ENCODE measurements around the gene CCDC33.

CCDC33 gene

DNA sequence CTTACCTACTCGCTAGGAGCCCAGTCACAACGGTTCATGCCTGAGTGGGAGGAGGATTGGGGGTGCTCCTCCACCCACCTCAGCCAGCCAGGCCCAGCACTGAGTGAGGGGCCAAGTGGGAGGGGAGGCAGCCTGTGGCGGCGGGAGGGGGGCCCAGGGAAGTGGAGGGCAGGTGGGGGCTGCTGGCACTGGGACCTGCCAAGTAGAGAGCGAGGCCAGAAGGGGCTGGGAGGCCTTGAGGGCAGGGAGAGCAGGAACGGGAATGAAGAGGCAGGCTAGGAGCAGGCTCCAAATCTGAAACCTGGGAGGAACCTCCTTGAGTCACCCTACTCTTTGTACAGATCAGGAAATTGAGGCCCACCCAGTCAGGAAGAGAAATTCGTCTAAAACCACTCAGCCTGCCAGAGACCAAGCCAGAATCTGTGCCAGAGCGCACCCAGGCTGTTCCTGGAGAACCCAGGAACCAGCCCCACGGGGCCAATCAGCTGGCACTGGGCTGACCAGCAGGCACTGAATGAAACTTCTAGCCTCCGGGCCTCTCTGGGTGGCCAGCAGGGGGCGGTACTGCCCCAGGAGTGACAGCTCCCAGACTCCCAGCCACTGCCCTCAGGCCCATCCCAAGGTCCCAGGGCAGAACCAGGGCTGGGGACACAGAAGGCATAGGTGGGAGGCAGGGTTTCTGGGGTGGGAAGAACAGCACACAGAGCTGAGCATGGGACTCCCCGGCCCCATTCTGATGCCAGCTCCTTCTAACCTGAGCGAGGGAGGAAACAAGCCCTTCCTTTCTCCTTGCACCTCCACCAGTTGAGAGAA, 146.1 kb downstream of the CCDC33 start:
- Histone ChIP-seq H3K27me3 (ENCODE audit: low read depth, low read length) (no peaks in the 10 kb centered on the region), H2AFZ (ENCODE audit: low read depth, low read length) (no peak overlapping the region), H3K9me3 (ENCODE audit: insufficient read depth, low read length) (no peaks in the 10 kb centered on the region), H3K4me1 (ENCODE audit: low read length) (peaks cover 94% of the 10 kb centered on the region), H3K27ac (ENCODE audit: low read length) (peak overlapping the region; percentile 95), H3K4me2 (ENCODE audit: low read length) (peak overlapping the region; percentile 59), H3K36me3 (replicated peaks; ENCODE audit: low read depth, low read length) (no peaks in the 10 kb centered on the region), H3K79me2 (ENCODE audit: low read length) (peaks cover 23% of the 10 kb centered on the region), H4K20me1 (ENCODE audit: insufficient read depth, low read length) (no peaks in the 10 kb centered on the region), H3K4me3 (ENCODE audit: low read length) (0 out of 2 replicates have a peak overlapping the region, but pooled peaks have one; percentile 25), H3K9ac (ENCODE audit: low read length) (peak overlapping the region; percentile 89)
- TF ChIP-seq, protein P1, sequence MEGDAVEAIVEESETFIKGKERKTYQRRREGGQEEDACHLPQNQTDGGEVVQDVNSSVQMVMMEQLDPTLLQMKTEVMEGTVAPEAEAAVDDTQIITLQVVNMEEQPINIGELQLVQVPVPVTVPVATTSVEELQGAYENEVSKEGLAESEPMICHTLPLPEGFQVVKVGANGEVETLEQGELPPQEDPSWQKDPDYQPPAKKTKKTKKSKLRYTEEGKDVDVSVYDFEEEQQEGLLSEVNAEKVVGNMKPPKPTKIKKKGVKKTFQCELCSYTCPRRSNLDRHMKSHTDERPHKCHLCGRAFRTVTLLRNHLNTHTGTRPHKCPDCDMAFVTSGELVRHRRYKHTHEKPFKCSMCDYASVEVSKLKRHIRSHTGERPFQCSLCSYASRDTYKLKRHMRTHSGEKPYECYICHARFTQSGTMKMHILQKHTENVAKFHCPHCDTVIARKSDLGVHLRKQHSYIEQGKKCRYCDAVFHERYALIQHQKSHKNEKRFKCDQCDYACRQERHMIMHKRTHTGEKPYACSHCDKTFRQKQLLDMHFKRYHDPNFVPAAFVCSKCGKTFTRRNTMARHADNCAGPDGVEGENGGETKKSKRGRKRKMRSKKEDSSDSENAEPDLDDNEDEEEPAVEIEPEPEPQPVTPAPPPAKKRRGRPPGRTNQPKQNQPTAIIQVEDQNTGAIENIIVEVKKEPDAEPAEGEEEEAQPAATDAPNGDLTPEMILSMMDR (IDR thresholded peaks at IDR 0.05; ENCODE audit: low read depth, low read length), result peak; percentile 99
- no peak for TF ChIP-seq EZH2phosphoT487 (IDR thresholded peaks at IDR 0.05; ENCODE audit: low read depth)

DNA sequence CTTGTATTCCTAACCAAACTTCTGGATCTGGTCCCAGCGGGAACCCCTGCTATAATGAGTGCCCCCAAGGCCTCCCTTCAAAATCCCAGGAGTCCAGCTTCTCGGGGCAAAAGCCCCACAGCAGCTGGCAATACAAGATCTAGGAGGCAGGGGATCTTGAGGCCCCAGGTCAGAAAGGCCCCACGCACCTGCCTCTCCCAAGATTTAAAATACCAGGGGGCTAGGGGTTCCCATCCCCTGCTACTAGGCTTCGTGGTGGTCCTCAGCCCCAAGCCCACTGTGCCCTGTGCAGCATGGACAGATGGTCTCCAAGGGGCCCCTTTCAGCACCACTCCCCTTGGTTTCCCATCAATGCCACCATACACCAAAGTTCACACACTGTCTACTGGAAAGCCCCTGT, 147.2 kb downstream of the CCDC33 start:
- Histone ChIP-seq H3K36me3 (replicated peaks; ENCODE audit: low read depth, low read length) (no peaks in the 10 kb centered on the region), H3K27ac (ENCODE audit: low read length) (peak overlapping the region; percentile 95), H2AFZ (ENCODE audit: low read depth, low read length) (no peak overlapping the region), H3K9me3 (ENCODE audit: insufficient read depth, low read length) (no peaks in the 10 kb centered on the region), H3K9ac (ENCODE audit: low read length) (peak overlapping the region; percentile 89), H4K20me1 (ENCODE audit: insufficient read depth, low read length) (no peaks in the 10 kb centered on the region), H3K79me2 (ENCODE audit: low read length) (peaks cover 23% of the 10 kb centered on the region), H3K4me2 (ENCODE audit: low read length) (peak overlapping the region; percentile 59), H3K27me3 (ENCODE audit: low read depth, low read length) (no peaks in the 10 kb centered on the region), H3K4me3 (ENCODE audit: low read length) (peak overlapping the region; percentile 25), H3K4me1 (ENCODE audit: low read length) (peaks cover 94% of the 10 kb centered on the region)
- TF ChIP-seq, protein P1 (IDR thresholded peaks at IDR 0.05; ENCODE audit: low read depth, low read length), result no peak
- TF ChIP-seq EZH2phosphoT487 (IDR thresholded peaks at IDR 0.05; ENCODE audit: low read depth), result no peak

DNA sequence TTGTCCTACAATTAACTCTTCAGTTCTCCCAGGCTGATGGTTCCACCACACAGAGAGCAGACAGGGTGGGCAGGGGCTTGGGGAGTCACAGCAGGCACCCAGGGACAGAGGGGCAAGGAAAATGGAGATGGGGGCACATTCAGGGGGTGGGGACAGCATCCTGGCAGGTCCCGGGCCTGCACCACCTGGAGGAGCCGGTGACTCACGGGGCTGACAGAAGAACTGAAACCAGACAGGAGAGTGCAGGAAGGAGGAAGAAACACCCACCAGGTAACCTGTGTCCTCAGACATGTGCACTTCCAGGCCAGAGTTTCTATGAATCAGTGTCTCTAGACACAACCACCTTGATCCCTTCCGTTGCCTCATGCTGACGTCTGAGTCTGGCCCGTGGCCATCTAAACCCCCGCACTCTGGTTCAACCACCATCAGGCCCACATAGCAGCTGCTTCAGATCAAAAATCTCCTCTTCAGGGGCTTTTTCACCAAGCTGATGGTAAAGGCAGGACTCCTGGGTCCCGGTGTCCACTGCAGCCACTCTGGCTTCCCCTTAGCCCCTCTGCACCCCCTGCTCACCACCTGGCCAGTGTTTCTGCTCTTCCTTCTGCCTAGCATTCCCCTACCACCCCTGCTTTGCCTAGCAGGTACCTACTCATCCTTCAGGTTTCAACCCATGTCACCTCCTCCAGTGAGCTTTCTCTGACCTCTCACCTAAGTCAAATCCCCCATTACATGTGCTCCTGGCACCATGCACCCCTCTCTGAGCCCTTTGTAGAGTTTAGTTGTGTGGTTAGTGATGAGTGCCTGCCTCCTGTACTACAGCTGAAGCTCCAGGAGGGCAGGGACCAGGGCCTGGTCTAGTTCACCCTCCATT, 147.8 kb downstream of the CCDC33 start:
- no peaks in the 10 kb centered on the region for H3K9me3 ChIP-seq (ENCODE audit: insufficient read depth, low read length)
- H3K36me3 ChIP-seq (replicated peaks; ENCODE audit: low read depth, low read length), result no peaks in the 10 kb centered on the region
- no peaks in the 10 kb centered on the region for H3K27me3 ChIP-seq (ENCODE audit: low read depth, low read length)
- peak overlapping the region; percentile 95 for H3K27ac ChIP-seq (ENCODE audit: low read length)
- H3K4me1 ChIP-seq (ENCODE audit: low read length), result peaks cover 94% of the 10 kb centered on the region
- peak overlapping the region; percentile 59 for H3K4me3 ChIP-seq (ENCODE audit: low read length)
- H2AFZ ChIP-seq (ENCODE audit: low read depth, low read length), result no peak overlapping the region
- TF ChIP-seq EZH2phosphoT487 (IDR thresholded peaks at IDR 0.05; ENCODE audit: low read depth), result no peak
- TF ChIP-seq, protein P1 (IDR thresholded peaks at IDR 0.05; ENCODE audit: low read depth, low read length), result peak; percentile 30; the same call in 1 of the 2 replicates
- H4K20me1 ChIP-seq (ENCODE audit: insufficient read depth, low read length), result no peaks in the 10 kb centered on the region
- H3K9ac ChIP-seq (ENCODE audit: low read length), result peak overlapping the region; percentile 89
- peaks cover 23% of the 10 kb centered on the region for H3K79me2 ChIP-seq (ENCODE audit: low read length)
- peak overlapping the region; percentile 83 for H3K4me2 ChIP-seq (ENCODE audit: low read length)

DNA sequence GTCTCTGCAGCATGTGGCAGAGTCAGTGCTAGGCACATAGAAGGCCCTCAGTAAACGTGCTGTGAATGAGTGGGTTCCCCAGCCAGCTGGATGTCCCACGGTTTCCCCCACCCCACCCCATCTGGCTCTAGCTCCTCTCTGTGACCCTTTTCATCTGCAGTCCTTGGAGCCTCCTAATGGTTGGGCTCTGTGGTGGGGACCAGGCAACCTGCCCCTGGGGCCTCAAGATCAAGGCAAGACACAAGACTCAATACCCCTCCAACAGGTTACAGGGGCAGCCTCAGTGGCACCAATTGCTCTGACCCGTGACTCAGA, 148.4 kb downstream of the CCDC33 start:
- peak overlapping the region; percentile 59 for H3K4me3 ChIP-seq (ENCODE audit: low read length)
- peaks cover 94% of the 10 kb centered on the region for H3K4me1 ChIP-seq (ENCODE audit: low read length)
- no peaks in the 10 kb centered on the region for H4K20me1 ChIP-seq (ENCODE audit: insufficient read depth, low read length)
- TF ChIP-seq EZH2phosphoT487 (IDR thresholded peaks at IDR 0.05; ENCODE audit: low read depth), result no peak
- TF ChIP-seq, protein P1 (IDR thresholded peaks at IDR 0.05; ENCODE audit: low read depth, low read length), result no peak
- peak overlapping the region; percentile 95 for H3K27ac ChIP-seq (ENCODE audit: low read length)
- H3K79me2 ChIP-seq (ENCODE audit: low read length), result peaks cover 23% of the 10 kb centered on the region
- no peaks in the 10 kb centered on the region for H3K9me3 ChIP-seq (ENCODE audit: insufficient read depth, low read length)
- no peaks in the 10 kb centered on the region for H3K27me3 ChIP-seq (ENCODE audit: low read depth, low read length)
- no peak overlapping the region for H2AFZ ChIP-seq (ENCODE audit: low read depth, low read length)
- no peaks in the 10 kb centered on the region for H3K36me3 ChIP-seq (replicated peaks; ENCODE audit: low read depth, low read length)
- H3K4me2 ChIP-seq (ENCODE audit: low read length), result peak overlapping the region; percentile 83
- H3K9ac ChIP-seq (ENCODE audit: low read length), result peak overlapping the region; percentile 89

All from OCI-LY3 (cell line).